Measurements from ENCODE around the gene BID. TPM values are rescaled to one million over a fixed set of nuclear protein-coding genes. Genes with fewer than 3 reads are reported as not detected.

BID gene
- polyA plus RNA-seq, 12 donors: 13.4 to 23.6 (median 19.5) TPM; not detected in 1

- DNase-seq: no peak
Measured at GRCh38 chr22:17806437-17806836, 32.2 kb upstream of the BID start.

- DNase-seq: no peak
Measured at GRCh38 chr22:17804331-17805080, 30.2 kb upstream of the BID start.

GRCh38 chr22:17803609-17804270 is 29.5 kb upstream of the BID start:
- DNase-seq: no peak

- no peak for DNase-seq
Measured at GRCh38 chr22:17802822-17803221, 28.6 kb upstream of the BID start.

GRCh38 chr22:17802411-17802810 is 28.1 kb upstream of the BID start:
- no peak for DNase-seq

- DNase-seq: peak; percentile 19
Measured at GRCh38 chr22:17797721-17798559, 23.7 kb upstream of the BID start.

GRCh38 chr22:17796695-17797094 is 22.4 kb upstream of the BID start:
- DNase-seq: no peak

- no peak for DNase-seq
Measured at GRCh38 chr22:17795661-17796548, 21.6 kb upstream of the BID start.

- DNase-seq: no peak
Measured at GRCh38 chr22:17794726-17795542, 20.7 kb upstream of the BID start.

- DNase-seq: no peak
Measured at GRCh38 chr22:17792854-17793434, 18.7 kb upstream of the BID start.

GRCh38 chr22:17792299-17792698 is 18.0 kb upstream of the BID start:
- no peak for DNase-seq

- no peak for DNase-seq
Measured at GRCh38 chr22:17791196-17791595, 16.9 kb upstream of the BID start.

GRCh38 chr22:17789379-17790200 is 15.3 kb upstream of the BID start:
- no peak for DNase-seq

- no peak for DNase-seq
Measured at GRCh38 chr22:17788528-17789378, 14.5 kb upstream of the BID start.

- DNase-seq: no peak
Measured at GRCh38 chr22:17787716-17788330, 13.6 kb upstream of the BID start.

GRCh38 chr22:17787241-17787640 is 13.0 kb upstream of the BID start:
- no peak for DNase-seq

- peak; percentile 71 for DNase-seq
Measured at GRCh38 chr22:17786435-17787161, 12.3 kb upstream of the BID start.
